LNCaP clone FGC (cell line): Measurements from ENCODE around the gene ZP1.

Source experiments
- DNase-seq: peaks from one replicate; pipeline ENCODE4 v3.0.0-alpha.2; 2011; ENCODE audit warnings: low read depth
- H3K4me3 ChIP-seq: 2 replicates; pipeline ENCODE4 v1.5.1; 2011; ENCODE audit warnings: mild to moderate bottlenecking, low read depth, low read length, control low read depth
- CTCF ChIP-seq: IDR thresholded peaks from 2 replicates; pipeline ENCODE4 v1.5.1; 2012; ENCODE audit warnings: mild to moderate bottlenecking; ENCODE audit not compliant: control insufficient read depth, insufficient read depth; ENCODE audit errors: extremely low read depth

ZP1 gene

DNA sequence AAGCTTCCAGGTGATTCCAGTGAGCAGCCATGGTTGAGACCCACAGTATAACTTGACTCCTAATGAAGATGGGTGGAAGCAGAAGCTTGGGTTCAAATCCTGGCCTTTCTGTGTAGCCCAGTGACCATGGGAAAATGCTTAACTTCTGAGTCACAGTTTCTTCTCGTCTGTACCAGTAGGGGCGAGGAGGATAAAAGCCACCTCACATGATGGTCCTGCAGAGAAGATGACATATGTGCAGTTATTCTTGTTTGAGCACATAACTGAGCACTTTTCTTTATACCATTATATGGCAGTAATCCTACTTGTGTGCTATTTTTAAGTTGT is 51.6 kb downstream of the ZP1 start:
- no peak for TF ChIP-seq CTCF
- H3K4me3 ChIP-seq = no peak overlapping the region
- no peak for DNase-seq

DNA sequence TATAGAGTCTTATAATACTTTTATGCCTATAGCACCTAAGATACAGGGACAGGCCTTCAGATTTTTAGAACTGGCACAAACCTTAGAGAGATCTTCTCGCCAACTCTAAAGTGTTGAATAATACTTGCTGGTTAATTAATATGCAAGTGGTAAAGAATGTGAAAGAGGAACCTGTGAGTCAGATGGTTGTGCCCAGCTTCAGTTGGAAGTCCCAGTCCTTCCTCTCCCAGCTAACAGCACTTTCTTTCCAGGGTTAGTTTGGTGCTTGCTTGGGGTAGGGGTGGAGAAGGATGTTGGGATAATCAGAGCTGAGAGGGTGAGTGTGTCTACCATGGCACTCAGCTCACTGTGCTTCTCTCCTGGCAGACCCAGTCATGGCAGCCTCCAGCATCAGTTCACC is 52.0 kb downstream of the ZP1 start:
- DNase-seq = no peak
- no peak overlapping the region for H3K4me3 ChIP-seq
- no peak for TF ChIP-seq CTCF

DNA sequence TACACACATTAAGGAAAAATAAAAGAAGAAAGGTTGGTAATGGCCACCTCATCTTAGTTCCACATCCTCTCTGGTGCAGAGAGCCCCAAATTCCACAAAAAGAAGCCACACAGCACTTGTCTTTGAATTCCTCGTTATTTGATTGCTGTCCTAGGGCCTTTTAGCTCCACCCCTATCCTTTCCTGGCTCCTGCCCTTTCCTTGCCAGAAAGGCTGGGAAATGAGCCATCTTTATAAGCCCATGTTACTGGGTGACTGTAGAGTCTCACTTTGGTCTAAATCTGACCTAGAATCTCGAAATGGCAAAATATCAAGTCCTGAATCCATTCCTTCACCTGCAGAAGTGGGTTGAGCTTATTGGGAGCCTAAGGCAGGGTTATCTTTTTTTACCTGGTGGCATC is 52.6 kb downstream of the ZP1 start:
- TF ChIP-seq CTCF = no peak
- no peak overlapping the region for H3K4me3 ChIP-seq
- no peak for DNase-seq

GRCh38 chr11:60921259-60921658 is 53.9 kb downstream of the ZP1 start:
- no peak for TF ChIP-seq CTCF
- no peak overlapping the region for H3K4me3 ChIP-seq
- no peak for DNase-seq

DNA sequence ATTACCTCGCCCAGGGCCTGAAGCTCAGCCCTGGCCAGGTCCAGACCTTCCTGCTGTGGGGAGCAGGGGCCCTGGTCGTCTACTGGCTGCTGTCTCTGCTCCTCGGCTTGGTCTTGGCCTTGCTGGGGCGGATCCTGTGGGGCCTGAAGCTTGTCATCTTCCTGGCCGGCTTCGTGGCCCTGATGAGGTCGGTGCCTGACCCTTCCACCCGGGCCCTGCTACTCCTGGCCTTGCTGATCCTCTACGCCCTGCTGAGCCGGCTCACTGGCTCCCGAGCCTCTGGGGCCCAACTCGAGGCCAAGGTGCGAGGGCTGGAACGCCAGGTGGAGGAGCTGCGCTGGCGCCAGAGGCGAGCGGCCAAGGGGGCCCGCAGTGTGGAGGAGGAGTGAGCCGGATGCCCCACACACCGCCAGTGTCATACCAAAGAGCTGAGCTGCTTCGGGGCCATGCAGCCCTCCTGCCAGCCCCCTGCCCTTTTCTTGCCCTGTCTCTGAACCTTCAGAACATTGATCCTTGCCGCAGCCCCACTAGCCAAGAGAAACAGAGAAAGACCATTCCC is 54.5 kb downstream of the ZP1 start:
- no peak overlapping the region for H3K4me3 ChIP-seq
- TF ChIP-seq CTCF = no peak
- DNase-seq = no peak

DNA sequence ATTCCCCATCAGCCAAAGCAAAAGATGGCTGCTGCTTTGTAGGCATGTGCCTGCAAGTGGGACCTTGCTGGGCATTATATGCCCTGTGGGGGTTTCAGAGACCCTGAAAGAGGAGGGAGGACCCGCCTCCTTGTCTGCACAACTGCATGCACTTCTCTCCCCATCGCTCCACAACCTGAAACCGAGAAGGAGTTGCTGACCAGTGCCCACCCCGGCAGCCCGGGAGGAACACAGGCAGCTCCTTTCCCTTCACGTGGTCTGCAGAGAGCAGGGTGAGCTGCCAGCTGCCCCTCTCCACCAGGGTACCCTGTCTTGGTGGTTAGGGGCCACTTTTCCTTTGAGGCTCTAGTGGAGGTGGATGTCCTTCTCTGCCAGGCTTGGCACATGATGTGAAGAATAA is 55.6 kb downstream of the ZP1 start:
- no peak for TF ChIP-seq CTCF
- no peak overlapping the region for H3K4me3 ChIP-seq
- DNase-seq = no peak

DNA sequence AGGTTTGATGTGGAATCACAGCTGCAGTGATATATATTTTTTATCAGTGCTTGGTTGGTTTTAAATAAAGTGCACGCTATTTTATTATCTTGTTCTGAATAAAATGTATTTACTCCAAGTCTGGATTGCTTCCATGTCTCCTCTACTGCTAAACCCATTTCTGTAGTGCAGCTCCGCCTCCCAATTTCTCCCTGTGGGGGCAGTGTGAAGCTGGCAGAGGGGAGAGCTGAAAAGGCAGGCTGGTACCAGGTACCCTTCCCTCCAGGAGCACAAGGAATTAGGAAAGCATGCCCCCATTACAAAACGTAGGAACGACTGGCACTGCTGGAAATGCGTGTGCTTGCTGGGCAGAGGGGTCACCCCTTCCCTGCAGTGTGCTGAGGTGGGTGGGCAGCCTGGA is 56.0 kb downstream of the ZP1 start:
- no peak for DNase-seq
- peak overlapping the region; percentile 85 for H3K4me3 ChIP-seq

More for the DNA sequence above, 56.0 kb downstream of the ZP1 start:
- no peak for TF ChIP-seq CTCF
